ENCODE measurements around the gene RPTOR. TPM values are rescaled to one million over a fixed set of nuclear protein-coding genes. Genes with fewer than 3 reads are reported as not detected.
"Not testable (repeated sequence)": the region's sequence is repeated elsewhere in the genome, so short reads cannot be mapped to it uniquely, and the experiment has no call there.

The RPTOR gene
- total RNA-seq, 1 donor from 2014 or later, result 21.8 TPM

- TF ChIP-seq CTCF (IDR thresholded peaks at IDR 0.05; ENCODE audit: borderline replicate concordance), result no peak
- DNase-seq, result no peak
Observed at GRCh38 chr17:80815151-80815681, 270.6 kb downstream of the RPTOR start.

GRCh38 chr17:80815718-80816117 lies 271.1 kb downstream of the RPTOR start:
- DNase-seq; H3K4me3 ChIP-seq; H3K4me1 ChIP-seq; H3K27ac ChIP-seq (replicated peaks); H3K9me3 ChIP-seq (replicated peaks); H3K27me3 ChIP-seq (ENCODE audit: low read depth); H3K36me3 ChIP-seq; intact Hi-C loops (cut with micrococcal nuclease): not testable (repeated sequence)

More at GRCh38 chr17:80815151-80815681, 270.6 kb downstream of the RPTOR start:
- no peaks in the 10 kb centered on the region for H3K4me1 ChIP-seq
- H3K27me3 ChIP-seq (ENCODE audit: low read depth), result no peaks in the 10 kb centered on the region
- intact Hi-C loops (cut with micrococcal nuclease), result no loop called here
- H3K4me3 ChIP-seq, result no peak overlapping the region
- H3K27ac ChIP-seq (replicated peaks), result no peak overlapping the region
- no peaks in the 10 kb centered on the region for H3K9me3 ChIP-seq (replicated peaks)
- no peaks in the 10 kb centered on the region for H3K36me3 ChIP-seq

GRCh38 chr17:80816241-80817103 lies 271.8 kb downstream of the RPTOR start:
- H3K9me3 ChIP-seq (replicated peaks), result no peaks in the 10 kb centered on the region
- no peaks in the 10 kb centered on the region for H3K27me3 ChIP-seq (ENCODE audit: low read depth)
- intact Hi-C loops (cut with micrococcal nuclease), result no loop called here
- H3K27ac ChIP-seq (replicated peaks), result no peak overlapping the region
- TF ChIP-seq CTCF (IDR thresholded peaks at IDR 0.05; ENCODE audit: borderline replicate concordance), result no peak
- no peaks in the 10 kb centered on the region for H3K4me1 ChIP-seq
- no peak overlapping the region for H3K4me3 ChIP-seq
- no peaks in the 10 kb centered on the region for H3K36me3 ChIP-seq
- no peak for DNase-seq

GRCh38 chr17:80817321-80817845 lies 272.7 kb downstream of the RPTOR start:
- H3K27ac ChIP-seq (replicated peaks), result no peak overlapping the region
- peaks cover 7% of the 10 kb centered on the region for H3K36me3 ChIP-seq
- H3K4me1 ChIP-seq, result no peaks in the 10 kb centered on the region
- H3K27me3 ChIP-seq (ENCODE audit: low read depth), result no peaks in the 10 kb centered on the region
- no peaks in the 10 kb centered on the region for H3K9me3 ChIP-seq (replicated peaks)
- H3K4me3 ChIP-seq, result no peak overlapping the region
- TF ChIP-seq CTCF (IDR thresholded peaks at IDR 0.05; ENCODE audit: borderline replicate concordance), result no peak
- intact Hi-C loops (cut with micrococcal nuclease), result no loop called here
- DNase-seq, result no peak

GRCh38 chr17:80817861-80818260 lies 273.2 kb downstream of the RPTOR start:
- Histone ChIP-seq H3K27me3 (ENCODE audit: low read depth) (no peaks in the 10 kb centered on the region), H3K27ac (replicated peaks) (no peak overlapping the region), H3K4me1 (no peaks in the 10 kb centered on the region), H3K9me3 (replicated peaks) (no peaks in the 10 kb centered on the region), H3K4me3 (no peak overlapping the region), H3K36me3 (peaks cover 9% of the 10 kb centered on the region)
- no peak for DNase-seq
- no peak for TF ChIP-seq CTCF (IDR thresholded peaks at IDR 0.05; ENCODE audit: borderline replicate concordance)
- intact Hi-C loops (cut with micrococcal nuclease), result no loop called here

GRCh38 chr17:80818871-80819270 lies 274.2 kb downstream of the RPTOR start:
- H3K4me3 ChIP-seq, result no peak overlapping the region
- intact Hi-C loops (cut with micrococcal nuclease), result no loop called here
- H3K27ac ChIP-seq (replicated peaks), result no peak overlapping the region
- H3K36me3 ChIP-seq, result peaks cover 18% of the 10 kb centered on the region
- no peaks in the 10 kb centered on the region for H3K9me3 ChIP-seq (replicated peaks)
- no peak for DNase-seq
- H3K4me1 ChIP-seq, result no peaks in the 10 kb centered on the region
- H3K27me3 ChIP-seq (ENCODE audit: low read depth), result no peaks in the 10 kb centered on the region
- TF ChIP-seq CTCF (IDR thresholded peaks at IDR 0.05; ENCODE audit: borderline replicate concordance), result no peak
